NCI-H748 (cell line): ENCODE results near the gene DGKZ.

Source experiments
- DNase-seq: peaks from one replicate; lab custom pipeline; 2025; ENCODE audit not compliant: unreplicated experiment; lab: John Stamatoyannopoulos, UW

DGKZ gene

GRCh38 chr11:46427364-46427763 is 80.1 kb downstream of the DGKZ start:
- DNase-seq: no peak

GRCh38 chr11:46429717-46430116 is 82.5 kb downstream of the DGKZ start:
- no peak for DNase-seq
